Brain microvascular endothelial cell (primary cell): ENCODE data around the gene MAFG.

ENCODE experiments used
- DNase-seq: peaks from one replicate; pipeline ENCODE4 v3.0.0-alpha.2; 2020
- H3K27ac ChIP-seq: fragments of 250-450 bp; sonication (Bioruptor Pico); 2 replicates; pipeline ENCODE4 v1.5.1; 2020; ENCODE audit warnings: mild to moderate bottlenecking, moderate library complexity
- H3K27me3 ChIP-seq: fragments of 250-450 bp; sonication (Bioruptor Pico); replicated peaks from 2 replicates; pipeline ENCODE4 v1.5.1; 2020; ENCODE audit warnings: mild to moderate bottlenecking
- H3K36me3 ChIP-seq: fragments of 250-450 bp; sonication (Bioruptor Pico); replicated peaks from 2 replicates; pipeline ENCODE4 v1.5.1; 2020; ENCODE audit warnings: mild to moderate bottlenecking
- H3K4me3 ChIP-seq: 2 replicates; pipeline ENCODE4 v1.5.1; 2011; ENCODE audit warnings: low read depth, mild to moderate bottlenecking, control low read depth, low read length, moderate library complexity
- in situ Hi-C: cut with HindIII; loops from 2 replicates; pipeline ENCODE4 v1.10.0; 2017; ENCODE audit warnings: low sequenced_read_pairs, low pct_ligation_motif_present
- TF ChIP-seq, protein P1 (sequence below): IDR thresholded peaks from 2 replicates; pipeline ENCODE4 v1.5.1; 2011; ENCODE audit warnings: low read depth, mild to moderate bottlenecking, moderate library complexity, low read length, control low read depth, inconsistent platforms; ENCODE audit errors: missing control alignments

The MAFG gene

GRCh38 chr17:81879121-81879520 is 48.4 kb downstream of the MAFG start:
- Histone ChIP-seq H3K36me3 (peaks cover 18% of the 10 kb centered on the region), H3K27me3 (no peaks in the 10 kb centered on the region), H3K27ac (no peak overlapping the region), H3K4me3 (no peak overlapping the region)
- DNase-seq = no peak
- in situ Hi-C loops = no loop called here
- TF ChIP-seq, protein P1, sequence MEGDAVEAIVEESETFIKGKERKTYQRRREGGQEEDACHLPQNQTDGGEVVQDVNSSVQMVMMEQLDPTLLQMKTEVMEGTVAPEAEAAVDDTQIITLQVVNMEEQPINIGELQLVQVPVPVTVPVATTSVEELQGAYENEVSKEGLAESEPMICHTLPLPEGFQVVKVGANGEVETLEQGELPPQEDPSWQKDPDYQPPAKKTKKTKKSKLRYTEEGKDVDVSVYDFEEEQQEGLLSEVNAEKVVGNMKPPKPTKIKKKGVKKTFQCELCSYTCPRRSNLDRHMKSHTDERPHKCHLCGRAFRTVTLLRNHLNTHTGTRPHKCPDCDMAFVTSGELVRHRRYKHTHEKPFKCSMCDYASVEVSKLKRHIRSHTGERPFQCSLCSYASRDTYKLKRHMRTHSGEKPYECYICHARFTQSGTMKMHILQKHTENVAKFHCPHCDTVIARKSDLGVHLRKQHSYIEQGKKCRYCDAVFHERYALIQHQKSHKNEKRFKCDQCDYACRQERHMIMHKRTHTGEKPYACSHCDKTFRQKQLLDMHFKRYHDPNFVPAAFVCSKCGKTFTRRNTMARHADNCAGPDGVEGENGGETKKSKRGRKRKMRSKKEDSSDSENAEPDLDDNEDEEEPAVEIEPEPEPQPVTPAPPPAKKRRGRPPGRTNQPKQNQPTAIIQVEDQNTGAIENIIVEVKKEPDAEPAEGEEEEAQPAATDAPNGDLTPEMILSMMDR = no peak

DNA sequence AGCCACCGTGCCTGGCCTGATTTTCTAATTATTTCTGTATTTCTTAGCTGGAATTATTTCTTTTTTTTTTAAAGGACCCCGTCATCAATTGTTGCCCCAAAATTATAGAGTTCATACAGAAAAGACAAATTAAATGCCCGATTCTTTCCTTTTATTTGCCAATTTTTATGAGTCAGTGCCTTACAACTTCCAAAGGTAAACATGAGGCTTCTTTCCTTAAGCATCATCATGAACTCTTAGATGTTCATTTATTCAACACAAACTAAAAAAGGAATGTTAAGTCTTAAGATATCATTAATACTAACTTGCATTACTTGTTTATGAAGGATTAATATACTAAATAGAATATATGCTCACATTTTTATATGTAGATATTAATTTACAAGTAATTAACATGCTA is 49.2 kb downstream of the MAFG start:
- in situ Hi-C loops = no loop called here
- Histone ChIP-seq H3K36me3 (peaks cover 11% of the 10 kb centered on the region), H3K4me3 (no peak overlapping the region), H3K27ac (no peak overlapping the region), H3K27me3 (no peaks in the 10 kb centered on the region)
- TF ChIP-seq, protein P1 = no peak
- DNase-seq = no peak

DNA sequence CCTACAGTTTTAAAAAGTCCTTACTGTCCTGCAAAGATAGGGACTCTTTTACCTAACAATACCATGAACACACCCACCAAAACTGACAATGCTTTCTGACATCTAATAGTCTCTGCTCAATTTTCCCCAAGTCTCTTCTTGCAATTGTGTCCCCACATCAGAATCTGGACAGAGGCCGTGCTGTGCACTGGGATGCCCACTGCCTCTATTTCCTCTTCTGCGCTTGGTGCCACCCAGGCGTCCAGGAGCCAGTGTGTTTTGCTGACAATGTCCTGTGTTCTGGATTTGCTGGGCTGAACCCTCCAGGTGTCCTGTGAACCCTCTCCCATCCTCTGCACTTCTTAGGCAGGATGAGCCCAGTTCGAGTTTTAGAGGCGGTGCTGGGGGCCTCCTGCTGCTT is 50.0 kb downstream of the MAFG start:
- DNase-seq = no peak
- in situ Hi-C loops = no loop called here
- Histone ChIP-seq H3K36me3 (peaks cover 10% of the 10 kb centered on the region), H3K27ac (no peak overlapping the region), H3K27me3 (no peaks in the 10 kb centered on the region), H3K4me3 (no peak overlapping the region)
- TF ChIP-seq, protein P1 = no peak

DNA sequence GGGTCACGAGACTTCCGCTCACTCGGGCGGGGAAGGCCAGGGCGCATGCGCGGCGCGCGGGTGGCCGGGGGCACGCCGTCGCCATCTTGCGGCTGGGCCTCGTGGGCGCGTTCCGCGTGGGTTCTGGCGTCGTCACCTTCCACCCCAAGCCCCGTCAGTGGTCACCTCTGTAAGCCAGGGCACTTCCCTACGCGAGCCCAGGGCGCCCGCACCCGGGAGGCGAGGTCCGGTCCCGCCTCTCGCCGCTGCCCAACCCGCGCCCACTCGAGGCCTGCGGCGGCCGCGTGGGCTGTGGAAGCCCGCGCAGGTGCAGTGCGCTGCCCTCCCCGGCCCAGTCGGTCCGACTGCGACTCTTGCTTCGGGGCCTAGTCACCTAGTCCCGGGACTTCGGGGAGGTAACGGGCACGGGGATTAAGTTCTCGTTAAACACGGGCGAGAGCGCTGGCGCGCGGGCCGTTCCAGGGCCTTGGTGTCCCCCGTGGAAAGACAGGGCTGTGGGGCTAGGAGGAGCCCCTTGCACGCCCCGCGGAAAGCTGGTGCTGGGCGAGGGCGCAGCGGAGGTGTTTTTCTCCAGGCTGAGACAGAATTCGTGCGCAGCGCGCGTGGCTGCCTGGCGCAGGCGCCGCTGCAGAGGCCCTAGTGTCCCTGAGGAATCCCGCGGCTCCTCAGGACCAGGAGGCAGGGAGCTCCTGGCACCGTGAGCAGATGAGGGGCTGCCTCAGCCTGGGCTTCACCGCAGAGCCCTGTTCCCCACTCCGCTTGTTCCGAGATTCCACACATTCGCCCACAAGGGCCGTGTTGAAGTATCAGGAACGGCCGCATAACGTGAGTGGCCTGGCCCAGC is 55.9 kb downstream of the MAFG start:
- Histone ChIP-seq H3K27me3 (no peaks in the 10 kb centered on the region), H3K4me3 (peak overlapping the region; percentile 83), H3K36me3 (peaks cover 24% of the 10 kb centered on the region), H3K27ac (peak overlapping the region; percentile 88)
- in situ Hi-C loops = no loop called here
- TF ChIP-seq, protein P1 = peak; percentile 3
- peak; percentile 68 for DNase-seq

DNA sequence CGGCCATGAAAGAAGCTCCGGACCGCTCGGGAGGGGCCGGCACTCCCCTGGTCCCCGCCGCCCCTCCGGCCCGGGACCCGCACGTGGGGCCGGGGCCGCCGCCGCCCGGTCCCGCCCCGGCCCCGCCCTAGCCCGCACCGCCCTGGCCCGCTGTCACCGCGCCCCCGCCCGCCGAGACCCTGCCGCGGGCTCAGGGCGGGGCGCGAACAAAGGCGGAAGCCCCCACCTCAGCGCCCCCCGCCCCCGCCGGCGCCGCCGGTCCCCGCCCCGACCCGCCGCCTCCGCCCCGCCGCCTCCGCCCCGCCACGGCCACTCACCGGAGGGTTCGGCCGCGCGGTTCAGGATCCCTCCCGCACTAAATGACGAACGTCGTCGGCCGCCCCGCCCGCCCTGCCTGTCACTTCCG is 56.6 kb downstream of the MAFG start, which contains the start of gene ARHGDIA:
Gene ARHGDIA, minus strand, starts transcription at position 357 of the 406 bp plus-strand sequence. CDS start 1,407 bp downstream, outside the sequence.
- TF ChIP-seq, protein P1 = no peak
- Histone ChIP-seq H3K36me3 (peaks cover 24% of the 10 kb centered on the region), H3K27me3 (no peaks in the 10 kb centered on the region), H3K4me3 (peak within 1 kb of the TSS; percentile 83), H3K27ac (peak within 1 kb of the TSS; percentile 88)
- in situ Hi-C loops = no loop called here
- no peak for DNase-seq
